ENCODE measurements around the gene POLR2E.
A peak's percentile ranks its signal among the peaks of the same experiment; 100 is the strongest.

- TF ChIP-seq PBX3 (IDR thresholded peaks at IDR 0.05; ENCODE audit: insufficient replicate concordance, low read depth, low read length) (no peak), JUND (IDR thresholded peaks at IDR 0.05; ENCODE audit: low read depth, low read length) (no peak), POLR2A (IDR thresholded peaks at IDR 0.05; ENCODE audit: low read depth, low read length) (peak; percentile 56), EP300 (IDR thresholded peaks at IDR 0.05; ENCODE audit: borderline replicate concordance in 1 of 2, control insufficient read depth in 1 of 2, low read depth in 2 of 2, low read length in 2 of 2) (no peak), SMC3 (IDR thresholded peaks at IDR 0.05; ENCODE audit: borderline replicate concordance, low read length) (no peak), TCF12 (IDR thresholded peaks at IDR 0.05; ENCODE audit: low read depth, low read length) (no peak), FOXM1 (IDR thresholded peaks at IDR 0.05; ENCODE audit: low read depth, low read length) (no peak), HDAC2 (IDR thresholded peaks at IDR 0.05) (no peak), CTCF (IDR thresholded peaks at IDR 0.05 in 2 of 3, conservative IDR thresholded peaks at IDR 0.05 in 1 of 3; ENCODE audit: control insufficient read depth in 2 of 3, extremely low read depth in 1 of 3, insufficient read depth in 1 of 3, low read depth in 3 of 3, low read length in 3 of 3) (no peak), USF2 (IDR thresholded peaks at IDR 0.05; ENCODE audit: borderline replicate concordance, low read depth, low read length) (no peak), SREBF2 (IDR thresholded peaks at IDR 0.05; ENCODE audit: low read length) (no peak), CHD4 (IDR thresholded peaks at IDR 0.05) (no peak), PRDM15 (CRISPR knock-in tag; IDR thresholded peaks at IDR 0.05) (no peak), SUZ12 (IDR thresholded peaks at IDR 0.05; ENCODE audit: unreplicated experiment) (no peak)
These were observed 11.0 kb upstream of the POLR2E start for GRCh38 chr19:1105873-1106840.

Measured in GM12878 (cell line).